GM15510 (cell line): ENCODE data around the gene RAPSN.

ENCODE experiments used
- POLR2A ChIP-seq: IDR thresholded peaks from 3 replicates; pipeline ENCODE4 v1.6.1; 2011; ENCODE audit warnings: borderline replicate concordance; ENCODE audit not compliant: insufficient read length; ENCODE audit errors: extremely low read depth

The RAPSN gene

GRCh38 chr11:47394322-47395222, 54.4 kb downstream of the RAPSN start:
- peak; percentile 80 for TF ChIP-seq POLR2A

GRCh38 chr11:47394050-47394321, 55.0 kb downstream of the RAPSN start:
- no peak for TF ChIP-seq POLR2A

GRCh38 chr11:47393163-47394049, 55.5 kb downstream of the RAPSN start:
- no peak for TF ChIP-seq POLR2A

GRCh38 chr11:47392546-47393162, 56.3 kb downstream of the RAPSN start:
- TF ChIP-seq POLR2A = no peak

GRCh38 chr11:47391711-47392432, 57.1 kb downstream of the RAPSN start:
- no peak for TF ChIP-seq POLR2A

GRCh38 chr11:47391077-47391583, 57.8 kb downstream of the RAPSN start:
- no peak for TF ChIP-seq POLR2A

- no peak for TF ChIP-seq POLR2A
Measured at GRCh38 chr11:47390422-47390760, 58.5 kb downstream of the RAPSN start.

- no peak for TF ChIP-seq POLR2A
Measured at GRCh38 chr11:47389577-47390421, 59.1 kb downstream of the RAPSN start.

- no peak for TF ChIP-seq POLR2A
Measured at GRCh38 chr11:47388697-47389576, 60.0 kb downstream of the RAPSN start.

- TF ChIP-seq POLR2A = no peak
Measured at GRCh38 chr11:47387944-47388696, 60.8 kb downstream of the RAPSN start.
